Measurements from ENCODE around the gene MEMO1.
"Not testable (repeated sequence)": the region's sequence is repeated elsewhere in the genome, so short reads cannot be mapped to it uniquely, and the experiment has no call there.

Gene MEMO1

GRCh38 chr2:31863867-31864266, 146.9 kb downstream of the MEMO1 start:
- in situ Hi-C loops (cut with HindIII; ENCODE audit: low pct_unique_long_range_greater_than_20kb, low sequenced_read_pairs) = no loop called here
- no peak for DNase-seq (ENCODE audit: low read depth in 1 of 2, low spot score in 1 of 2)
- no peak for TF ChIP-seq JUND (IDR thresholded peaks at IDR 0.05; ENCODE audit: low read depth)

GRCh38 chr2:31863015-31863656, 147.7 kb downstream of the MEMO1 start:
- in situ Hi-C loops (cut with HindIII; ENCODE audit: low pct_unique_long_range_greater_than_20kb, low sequenced_read_pairs); DNase-seq (ENCODE audit: low read depth in 1 of 2, low spot score in 1 of 2): not testable (repeated sequence)

- in situ Hi-C loops (cut with HindIII; ENCODE audit: low pct_unique_long_range_greater_than_20kb, low sequenced_read_pairs) = no loop called here
- no peak for DNase-seq (ENCODE audit: low read depth in 1 of 2, low spot score in 1 of 2)
- TF ChIP-seq JUND (IDR thresholded peaks at IDR 0.05; ENCODE audit: low read depth) = no peak
These were observed 150.8 kb downstream of the MEMO1 start for GRCh38 chr2:31859959-31860358.

GRCh38 chr2:31853521-31853920, 157.3 kb downstream of the MEMO1 start:
- no peak for TF ChIP-seq JUND (IDR thresholded peaks at IDR 0.05; ENCODE audit: low read depth)
- no peak for DNase-seq (ENCODE audit: low read depth in 1 of 2, low spot score in 1 of 2)
- in situ Hi-C loops (cut with HindIII; ENCODE audit: low pct_unique_long_range_greater_than_20kb, low sequenced_read_pairs) = no loop called here

- in situ Hi-C loops (cut with HindIII; ENCODE audit: low pct_unique_long_range_greater_than_20kb, low sequenced_read_pairs); DNase-seq (ENCODE audit: low read depth in 1 of 2, low spot score in 1 of 2): not testable (repeated sequence)
These were observed 168.7 kb downstream of the MEMO1 start for GRCh38 chr2:31842150-31842549.

GRCh38 chr2:31835450-31835849, 175.4 kb downstream of the MEMO1 start:
- no peak for DNase-seq (ENCODE audit: low read depth in 1 of 2, low spot score in 1 of 2)
- TF ChIP-seq JUND (IDR thresholded peaks at IDR 0.05; ENCODE audit: low read depth) = no peak
- in situ Hi-C loops (cut with HindIII; ENCODE audit: low pct_unique_long_range_greater_than_20kb, low sequenced_read_pairs) = no loop called here

GRCh38 chr2:31832363-31832762, 178.4 kb downstream of the MEMO1 start:
- in situ Hi-C loops (cut with HindIII; ENCODE audit: low pct_unique_long_range_greater_than_20kb, low sequenced_read_pairs) = no loop called here
- no peak for TF ChIP-seq JUND (IDR thresholded peaks at IDR 0.05; ENCODE audit: low read depth)
- no peak for DNase-seq (ENCODE audit: low read depth in 1 of 2, low spot score in 1 of 2)

GRCh38 chr2:31831585-31831984, 179.2 kb downstream of the MEMO1 start:
- in situ Hi-C loops (cut with HindIII; ENCODE audit: low pct_unique_long_range_greater_than_20kb, low sequenced_read_pairs) = no loop called here
- DNase-seq (ENCODE audit: low read depth in 1 of 2, low spot score in 1 of 2) = no peak
- TF ChIP-seq JUND (IDR thresholded peaks at IDR 0.05; ENCODE audit: low read depth) = no peak

GRCh38 chr2:31828891-31829290, 181.9 kb downstream of the MEMO1 start:
- TF ChIP-seq JUND (IDR thresholded peaks at IDR 0.05; ENCODE audit: low read depth) = no peak
- no peak for DNase-seq (ENCODE audit: low read depth in 1 of 2, low spot score in 1 of 2)
- in situ Hi-C loops (cut with HindIII; ENCODE audit: low pct_unique_long_range_greater_than_20kb, low sequenced_read_pairs) = no loop called here

- no peak for DNase-seq (ENCODE audit: low read depth in 1 of 2, low spot score in 1 of 2)
- in situ Hi-C loops (cut with HindIII; ENCODE audit: low pct_unique_long_range_greater_than_20kb, low sequenced_read_pairs) = no loop called here
- TF ChIP-seq JUND (IDR thresholded peaks at IDR 0.05; ENCODE audit: low read depth) = no peak
These were observed 187.2 kb downstream of the MEMO1 start for GRCh38 chr2:31823558-31823957.

GRCh38 chr2:31822587-31822986, 188.2 kb downstream of the MEMO1 start:
- in situ Hi-C loops (cut with HindIII; ENCODE audit: low pct_unique_long_range_greater_than_20kb, low sequenced_read_pairs) = no loop called here
- no peak for DNase-seq (ENCODE audit: low read depth in 1 of 2, low spot score in 1 of 2)
- no peak for TF ChIP-seq JUND (IDR thresholded peaks at IDR 0.05; ENCODE audit: low read depth)

Data from T47D (cell line).